Activated CD4-positive, CD25-positive, alpha-beta regulatory T cell treated with anti-CD3 and anti-CD28 coated beads, Interleukin-2, amount 50 U/mL, for 24 hours (primary cell): ENCODE results near the gene BNC1.
A peak's percentile ranks its signal among the peaks of the same experiment; 100 is the strongest.
"Not testable (repeated sequence)": the region's sequence is repeated elsewhere in the genome, so short reads cannot be mapped to it uniquely, and the experiment has no call there.

Experiments used
- ATAC-seq, 2 donors: fragments of 150-1000 bp; cut with Tn5 transposase; one replicate each; pipeline ENCODE4 v1.10.0; 2021; ENCODE audit warnings: mild to moderate bottlenecking in 1 of 2, moderate library complexity in 1 of 2

BNC1 gene

GRCh38 chr15:83248151-83249029, 36.1 kb downstream of the BNC1 start:
- ATAC-seq, result no peak

DNA sequence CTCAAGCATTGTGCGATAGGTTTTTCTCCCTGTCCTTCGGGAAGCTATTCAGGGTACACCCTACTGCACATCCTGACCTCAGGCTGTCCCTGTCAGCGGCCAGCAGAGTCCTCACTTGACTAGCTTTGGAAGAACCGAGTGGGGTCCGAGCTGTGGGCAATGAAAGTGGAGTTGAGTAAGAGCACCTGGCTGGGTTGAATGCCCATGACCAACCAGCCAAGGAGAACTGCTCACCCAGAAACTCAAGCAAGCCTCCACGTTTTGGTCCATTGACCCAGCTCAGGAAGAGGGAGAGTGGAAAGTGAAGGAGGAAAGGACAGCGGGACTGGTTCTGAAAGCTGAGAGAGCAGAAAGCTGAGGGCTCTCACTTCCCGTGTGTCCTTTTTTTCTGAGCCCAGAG, 40.8 kb downstream of the BNC1 start:
- ATAC-seq, result no peak

DNA sequence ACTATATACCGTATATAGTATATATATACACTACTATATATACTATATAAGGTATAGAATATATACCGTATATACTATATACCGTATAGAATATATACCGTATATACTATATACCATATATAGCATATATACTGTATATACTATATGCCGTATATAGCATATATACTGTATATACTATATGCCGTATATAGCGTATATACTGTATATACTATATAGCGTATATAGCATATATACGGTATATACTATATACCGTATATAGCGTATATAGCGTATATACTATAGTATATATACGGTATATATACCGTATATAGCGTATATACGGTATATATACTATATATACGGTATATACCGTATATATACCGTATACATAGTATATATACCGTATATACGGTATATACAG, 54.2 kb downstream of the BNC1 start:
- no peak for ATAC-seq

DNA sequence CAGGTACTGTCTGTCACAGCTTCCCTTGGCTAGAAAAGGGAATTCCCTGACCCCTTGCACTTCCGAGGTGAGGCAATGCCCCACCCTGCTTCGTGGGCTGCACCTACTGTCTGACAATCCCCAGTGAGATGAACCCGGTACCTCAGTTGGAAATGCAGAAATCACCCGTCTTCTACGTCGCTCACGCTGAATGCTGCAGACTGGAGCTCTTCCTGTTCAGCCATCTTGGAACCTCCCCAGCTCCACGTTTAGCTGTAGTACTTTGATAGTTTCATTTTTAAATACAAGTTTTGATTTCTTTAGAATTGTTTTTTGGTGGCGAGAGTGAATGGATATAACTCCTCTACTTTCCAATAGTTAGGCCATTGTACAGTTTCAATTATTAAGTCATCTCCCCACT, 59.0 kb downstream of the BNC1 start:
- no peak for ATAC-seq

GRCh38 chr15:83221781-83222180, 62.7 kb downstream of the BNC1 start:
- not testable (repeated sequence) for ATAC-seq

DNA sequence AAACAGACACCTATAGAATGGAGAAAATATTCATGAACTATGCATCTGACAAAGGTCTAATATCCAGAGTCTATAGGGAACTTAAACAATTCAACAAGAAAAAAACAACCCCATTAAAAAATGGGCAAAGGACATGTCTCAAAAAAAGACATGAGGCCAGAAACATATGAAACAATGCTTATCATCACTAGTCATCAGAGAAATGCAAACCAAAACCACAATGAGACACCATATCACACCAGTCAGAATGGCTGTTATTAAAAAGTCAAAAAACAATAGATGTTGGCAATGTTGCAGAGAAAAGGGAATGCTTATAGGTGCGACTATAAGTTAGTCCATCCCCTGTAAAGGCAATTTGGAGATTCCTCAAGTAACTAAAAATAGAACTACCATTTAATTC, 65.4 kb downstream of the BNC1 start:
- ATAC-seq, result no peak

DNA sequence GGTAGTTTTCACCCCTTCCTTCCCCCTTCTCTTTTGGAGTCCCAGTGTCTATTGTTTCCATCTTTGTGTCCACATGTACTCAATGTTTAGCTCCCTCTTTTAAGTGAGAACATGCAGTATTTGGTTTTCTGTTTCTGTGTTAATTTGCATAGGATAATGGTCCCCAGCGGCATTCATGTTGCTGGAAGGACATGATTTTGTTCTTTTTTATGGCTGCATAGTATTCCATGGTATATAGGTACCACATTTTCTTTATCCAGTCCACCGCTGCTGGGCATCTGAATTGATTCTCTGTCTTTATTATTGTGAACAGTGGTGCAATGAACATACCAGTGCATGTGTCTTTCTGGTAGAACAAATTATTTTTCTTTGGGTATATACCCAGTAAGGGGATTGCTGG, 69.2 kb downstream of the BNC1 start:
- no peak for ATAC-seq

DNA sequence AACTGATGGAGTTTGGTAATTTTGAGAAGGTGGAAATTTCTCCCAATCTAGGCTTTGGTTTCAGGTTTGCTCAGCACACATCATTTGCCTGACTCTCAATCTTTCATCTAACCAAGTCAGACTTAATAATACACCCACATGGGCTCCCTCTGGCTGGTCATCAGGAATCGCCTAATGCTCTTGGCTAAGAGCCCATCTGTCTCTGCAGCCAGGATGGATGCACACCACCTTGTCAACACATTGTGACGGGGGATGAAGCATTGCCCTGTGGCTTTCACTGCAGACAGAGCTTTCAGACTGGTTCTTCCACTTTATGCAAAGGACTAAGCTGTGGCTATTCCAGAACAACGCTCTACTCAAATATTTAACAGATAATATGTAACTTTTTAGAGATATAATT, 73.8 kb downstream of the BNC1 start:
- ATAC-seq, result no peak

DNA sequence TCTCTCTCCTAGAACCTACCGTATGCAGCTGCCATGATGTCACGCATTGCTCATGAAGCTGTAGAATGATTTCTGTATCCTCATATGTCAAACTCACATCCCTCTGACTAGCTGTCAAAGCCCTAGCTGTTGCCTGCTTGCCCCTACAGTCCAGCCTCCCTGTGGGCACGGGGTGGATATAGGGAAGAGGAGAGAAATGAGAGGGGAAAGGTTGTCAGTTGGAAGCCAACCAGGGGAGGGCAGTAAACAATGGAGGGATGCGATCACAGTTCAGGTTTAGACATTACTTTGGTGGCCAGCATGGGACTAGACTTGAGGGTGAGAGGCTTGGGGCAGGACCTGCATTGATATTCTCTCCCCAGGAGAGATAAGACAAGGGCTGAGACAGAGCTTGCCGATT, 75.1 kb downstream of the BNC1 start:
- no peak for ATAC-seq

DNA sequence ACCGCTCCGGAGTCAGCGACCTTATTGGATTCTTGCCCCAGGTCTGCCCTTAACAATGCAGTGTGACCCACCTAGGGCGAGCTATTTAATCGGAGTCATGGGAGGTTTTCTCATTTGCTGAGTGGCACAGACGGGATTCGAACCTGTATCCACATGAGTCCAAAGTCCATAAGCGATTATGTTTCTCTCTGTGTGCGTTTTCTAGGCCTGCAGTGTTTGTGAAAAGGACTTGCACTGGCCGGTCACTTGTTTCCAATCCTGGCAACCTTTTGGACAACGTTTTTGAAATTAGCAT, 76.2 kb downstream of the BNC1 start:
- ATAC-seq, result no peak

GRCh38 chr15:83207660-83208366, 76.7 kb downstream of the BNC1 start, which contains the start of gene HDGFL3:
TSS of gene HDGFL3 (minus strand) at chr15:83207823. CDS start at chr15:83207414, 409 bp downstream.
- peak in 1 of 2 donors; percentile 32 for ATAC-seq

GRCh38 chr15:83207009-83207659, 77.3 kb downstream of the BNC1 start:
- no peak for ATAC-seq

GRCh38 chr15:83206526-83207008, 77.9 kb downstream of the BNC1 start:
- ATAC-seq, result no peak
